HepG2 (cell line): ENCODE data around the gene AGBL3. TPM values are rescaled to one million over a fixed set of nuclear protein-coding genes. Genes with fewer than 3 reads are reported as not detected.

ENCODE experiments used
- ARNT ChIP-seq: fragments of 450-650 bp; IDR thresholded peaks from 2 replicates; pipeline ENCODE4 v1.6.1; 2017
- CHCHD3 ChIP-seq: sonication (generic); formaldehyde crosslinking; IDR thresholded peaks from 2 replicates; pipeline ENCODE4 v1.8.0; 2022; ENCODE audit warnings: mild to moderate bottlenecking, missing genetic modification reagents, moderate library complexity
- ELF4 ChIP-seq: sonication (generic); formaldehyde crosslinking; IDR thresholded peaks from 2 replicates; pipeline ENCODE4 v1.5.0; 2020; ENCODE audit warnings: missing genetic modification reagents, mild to moderate bottlenecking, moderate library complexity, borderline replicate concordance
- HOMEZ ChIP-seq: IDR thresholded peaks from 2 replicates; pipeline ENCODE4 v1.6.1; 2016; ENCODE audit warnings: low read depth
- IRF9 ChIP-seq: sonication (generic); formaldehyde crosslinking; IDR thresholded peaks from 2 replicates; pipeline ENCODE4 v1.8.0; 2022; ENCODE audit warnings: missing genetic modification reagents, mild to moderate bottlenecking, borderline replicate concordance
- KDM5A ChIP-seq: fragments of 200-600 bp; sonication (generic); IDR thresholded peaks from 2 replicates; pipeline ENCODE4 v1.7.0; 2018; ENCODE audit warnings: antibody characterized with exemption, mild to moderate bottlenecking, low read length, borderline replicate concordance
- KLF11 ChIP-seq: IDR thresholded peaks from 2 replicates; pipeline ENCODE4 v1.6.1; 2016; ENCODE audit warnings: missing compliant biosample characterization
- MTF2 ChIP-seq: sonication (generic); formaldehyde crosslinking; IDR thresholded peaks from 2 replicates; pipeline ENCODE4 v1.5.0; 2020; ENCODE audit warnings: missing genetic modification reagents, borderline replicate concordance
- MYC ChIP-seq: sonication (generic); formaldehyde crosslinking; IDR thresholded peaks from 2 replicates; pipeline ENCODE4 v1.9.0; 2021; ENCODE audit warnings: missing genetic modification reagents, borderline replicate concordance
- SP5 ChIP-seq: IDR thresholded peaks from 2 replicates; pipeline ENCODE4 v1.6.1; 2016; ENCODE audit warnings: low read depth, borderline replicate concordance
- TFDP1 ChIP-seq: IDR thresholded peaks from 2 replicates; pipeline ENCODE4 v1.6.1; 2016; ENCODE audit warnings: missing compliant biosample characterization, missing genetic modification reagents, borderline replicate concordance
- THAP8 ChIP-seq: sonication (generic); formaldehyde crosslinking; IDR thresholded peaks from 2 replicates; pipeline ENCODE4 v1.5.1; 2020; ENCODE audit warnings: missing genetic modification reagents, mild to moderate bottlenecking, borderline replicate concordance
- TMF1 ChIP-seq: sonication (generic); formaldehyde crosslinking; IDR thresholded peaks from 2 replicates; pipeline ENCODE4 v1.8.1; 2022; ENCODE audit warnings: low read depth, missing genetic modification reagents
- ZNF274 ChIP-seq: sonication (generic); formaldehyde crosslinking; IDR thresholded peaks from 2 replicates; pipeline ENCODE4 v1.5.1; 2020; ENCODE audit warnings: mild to moderate bottlenecking, missing genetic modification reagents
- ZNF432 ChIP-seq: sonication (generic); formaldehyde crosslinking; IDR thresholded peaks from 2 replicates; pipeline ENCODE4 v1.5.0; 2020; ENCODE audit warnings: missing genetic modification reagents, mild to moderate bottlenecking, borderline replicate concordance
- ZNF512 ChIP-seq: sonication (generic); formaldehyde crosslinking; IDR thresholded peaks from 2 replicates; pipeline ENCODE4 v1.4.0; 2020; ENCODE audit warnings: mild to moderate bottlenecking, missing genetic modification reagents
- ZNF703 ChIP-seq: sonication (generic); formaldehyde crosslinking; IDR thresholded peaks from 2 replicates; pipeline ENCODE4 v1.5.1; 2020; ENCODE audit warnings: missing genetic modification reagents, mild to moderate bottlenecking, moderate library complexity, borderline replicate concordance
- ZNF773 ChIP-seq: sonication (generic); formaldehyde crosslinking; IDR thresholded peaks from 2 replicates; pipeline ENCODE4 v1.4.0; 2020; ENCODE audit warnings: missing genetic modification reagents, borderline replicate concordance
- ZSCAN29 ChIP-seq: sonication (generic); formaldehyde crosslinking; conservative IDR thresholded peaks from 2 replicates; pipeline ENCODE4 v1.4.0; 2020; ENCODE audit warnings: mild to moderate bottlenecking, missing genetic modification reagents
- ZUFSP ChIP-seq: sonication (generic); formaldehyde crosslinking; IDR thresholded peaks from 2 replicates; pipeline ENCODE4 v1.9.0; 2021; ENCODE audit warnings: missing genetic modification reagents, mild to moderate bottlenecking, borderline replicate concordance
- polyA plus RNA-seq, 8 experiments: library from polyadenylated mRNA; depleted of rRNA in 3 of 8; stranded (reverse) in 7 of 8; unstranded in 1 of 8; fragments of >200 nt; fragmentation: Illumina TruSeq in 4 of 8; extraction: Trizol in 4 of 8; gene quantifications; 2 replicates each; pipeline versions ENCODE4 v1.2.1 to v1.2.3, GENCODE V29; 2011 to 2016; ENCODE audit warnings: low read depth in 4 of 8, missing spikeins in 1 of 8, mixed read lengths in 1 of 8; ENCODE audit not compliant: insufficient read depth in 1 of 8
- total RNA-seq, 5 experiments: library from RNA; depleted of rRNA; stranded (reverse); fragments of >200 nt; fragmentation: Illumina TruSeq; extraction: Trizol; gene quantifications; 2 replicates each; pipeline ENCODE4 v1.2.3, GENCODE V29; 2016; ENCODE audit warnings: low read depth in 1 of 5

The AGBL3 gene
- total and polyA plus RNA-seq, 2 of the 13 experiments (the other 11 are each of a cell fraction or from before 2014, with no cell fraction given): 2.2 to 7.2 TPM

GRCh38 chr7:134986363-134987251 lies at the start of gene AGBL3 (continued):
- no peak; the same call in 1 of the 2 replicates for TF ChIP-seq ZNF773 (CRISPR knock-in tag)
- TF ChIP-seq ZNF703 (CRISPR knock-in tag): peak; percentile 93; the same call in 1 of the 2 replicates
- peak; percentile 89 for TF ChIP-seq ZSCAN29 (CRISPR knock-in tag)
- TF ChIP-seq TFDP1 (CRISPR knock-in tag): peak; percentile 97
- TF ChIP-seq ELF4 (CRISPR knock-in tag): no peak; the same call in 1 of the 2 replicates
- TF ChIP-seq HOMEZ: peak; percentile 96
- peak; percentile 69; the same call in 1 of the 2 replicates for TF ChIP-seq KDM5A
- TF ChIP-seq IRF9: peak; percentile 94; the same call in 1 of the 2 replicates
- peak; percentile 32; the same call in 1 of the 2 replicates for TF ChIP-seq ZNF274 (CRISPR knock-in tag)
- TF ChIP-seq SP5: no peak
- no peak for TF ChIP-seq ZNF512 (CRISPR knock-in tag)
- TF ChIP-seq THAP8 (CRISPR knock-in tag): no peak
- TF ChIP-seq CHCHD3 (CRISPR knock-in tag): no peak
- TF ChIP-seq MTF2 (CRISPR knock-in tag): no peak
- peak; percentile 62; the same call in 1 of the 2 replicates for TF ChIP-seq KLF11
- no peak for TF ChIP-seq ZUFSP (CRISPR knock-in tag)
- TF ChIP-seq TMF1 (CRISPR knock-in tag): peak; percentile 61; the same call in 1 of the 2 replicates
- TF ChIP-seq MYC (CRISPR knock-in tag): peak; percentile 79
- TF ChIP-seq ZNF432 (CRISPR knock-in tag): no peak
- TF ChIP-seq ARNT: no peak
